NCI-H2029 (cell line): ENCODE data around the gene RTN4RL1.

ENCODE experiments used
- DNase-seq: peaks from one replicate; lab custom pipeline; 2025; lab: John Stamatoyannopoulos, UW

RTN4RL1 gene

DNA sequence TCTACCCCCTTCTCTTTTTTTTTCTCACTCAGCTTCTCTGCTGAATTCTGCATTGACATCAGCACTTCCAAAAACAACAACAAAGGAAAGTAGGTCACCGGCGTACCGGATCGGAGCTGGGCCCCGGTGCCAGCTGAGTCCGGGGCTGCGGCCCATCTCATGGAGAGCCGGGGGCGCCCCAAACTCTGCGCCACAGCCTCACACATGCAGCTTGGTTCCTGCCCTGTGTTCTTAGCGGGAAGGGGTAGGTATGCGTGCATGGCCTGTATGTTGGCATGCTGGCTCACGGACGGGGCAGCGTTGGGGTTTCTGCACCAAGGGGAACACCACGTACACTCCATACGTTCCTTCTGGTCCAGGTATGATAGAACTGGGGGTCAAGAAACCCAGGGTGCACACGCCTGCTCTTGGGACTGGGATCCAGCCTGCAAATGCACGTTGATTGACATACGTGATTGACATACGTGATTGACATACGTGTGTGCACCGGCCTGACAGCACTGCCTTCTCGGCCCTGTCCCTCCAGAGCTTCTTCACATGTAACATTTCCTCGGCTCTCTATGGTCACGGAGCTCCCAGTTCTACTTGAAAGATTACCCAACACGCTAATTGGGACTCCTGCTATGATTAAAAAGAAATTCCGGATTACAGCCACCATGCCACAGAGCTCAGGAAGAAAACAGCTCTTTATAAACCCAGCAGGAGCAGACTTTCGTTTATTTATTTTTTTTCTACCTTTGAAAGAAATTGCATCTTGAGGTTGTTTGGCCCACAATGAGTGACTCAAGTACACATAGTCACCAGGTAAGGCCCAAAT, 106.6 kb downstream of the RTN4RL1 start:
- no peak for DNase-seq

DNA sequence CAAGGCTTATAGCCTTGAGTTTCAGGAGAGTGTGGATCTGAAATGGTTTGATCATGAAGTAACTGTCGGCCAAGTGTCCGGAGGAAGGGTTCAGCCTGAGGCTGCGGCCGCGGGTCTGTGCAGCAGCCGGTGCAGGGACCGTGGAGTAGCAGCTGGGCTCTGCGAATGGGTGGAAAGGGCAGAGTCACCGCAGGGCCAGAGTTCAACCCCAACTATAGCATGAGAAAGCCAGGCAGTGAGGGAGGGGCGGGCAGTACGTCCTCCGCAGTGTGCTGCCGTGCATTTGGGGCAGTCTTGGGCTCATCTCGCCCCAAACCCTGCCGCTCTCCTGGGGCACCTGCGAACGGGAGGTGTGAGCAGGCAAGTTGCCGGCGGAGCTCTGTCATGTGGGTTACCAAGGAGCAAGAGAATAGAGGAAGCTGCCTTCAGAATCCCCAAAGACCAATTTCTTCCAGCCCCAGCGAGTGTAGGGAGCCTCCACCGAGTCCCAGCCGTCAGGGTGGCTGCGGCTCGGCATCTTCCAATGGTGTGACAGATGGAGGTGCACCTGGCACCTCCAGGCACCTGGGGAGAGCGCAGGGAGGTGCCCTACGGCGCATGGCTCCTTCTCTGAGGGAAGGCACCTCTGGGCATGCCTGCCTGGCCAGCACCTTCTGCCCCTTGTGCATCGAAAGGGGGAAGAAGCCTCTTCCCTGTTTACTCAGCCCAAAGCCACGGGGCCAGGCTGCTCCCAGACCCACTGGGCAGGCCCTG, 108.0 kb downstream of the RTN4RL1 start:
- DNase-seq: no peak

DNA sequence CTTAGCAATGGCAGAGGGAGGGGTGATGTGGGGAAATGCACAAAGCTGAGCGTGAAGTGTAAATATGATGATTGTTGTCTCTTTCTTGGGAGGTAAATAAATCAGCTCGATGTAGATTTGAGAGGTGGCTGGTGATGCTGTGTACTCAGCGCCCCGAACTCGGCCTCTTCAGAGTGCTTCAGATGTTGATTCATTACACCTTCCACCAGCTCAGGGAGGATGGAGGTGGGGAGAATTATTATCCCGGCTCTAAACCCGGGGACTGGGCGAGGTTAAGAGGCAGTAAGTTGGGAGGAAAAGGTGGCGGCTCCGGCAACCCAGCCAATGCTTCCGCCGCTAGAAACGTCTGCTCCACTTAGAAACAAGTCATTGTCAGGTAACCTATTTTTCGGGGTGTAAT, 108.8 kb downstream of the RTN4RL1 start:
- DNase-seq: no peak

DNA sequence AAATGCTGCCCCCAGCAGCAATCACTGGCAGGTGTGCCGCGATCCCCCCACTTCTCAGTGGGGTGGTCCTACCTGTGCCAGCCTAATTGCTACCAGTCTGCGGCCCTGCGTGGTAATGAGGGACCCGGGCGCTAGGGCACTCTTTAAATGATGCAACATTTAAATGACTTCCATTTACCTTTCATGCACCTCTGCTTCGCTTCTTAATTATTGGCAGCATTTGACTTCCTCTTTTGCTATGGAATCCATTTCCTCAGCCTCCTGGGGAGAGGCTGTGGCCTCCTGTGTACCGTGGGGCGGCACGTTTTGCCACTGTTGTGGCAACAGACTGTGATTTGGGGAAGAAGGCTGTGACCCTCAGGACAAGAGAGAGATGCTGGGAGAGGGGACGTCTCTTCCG, 109.2 kb downstream of the RTN4RL1 start:
- DNase-seq: no peak

DNA sequence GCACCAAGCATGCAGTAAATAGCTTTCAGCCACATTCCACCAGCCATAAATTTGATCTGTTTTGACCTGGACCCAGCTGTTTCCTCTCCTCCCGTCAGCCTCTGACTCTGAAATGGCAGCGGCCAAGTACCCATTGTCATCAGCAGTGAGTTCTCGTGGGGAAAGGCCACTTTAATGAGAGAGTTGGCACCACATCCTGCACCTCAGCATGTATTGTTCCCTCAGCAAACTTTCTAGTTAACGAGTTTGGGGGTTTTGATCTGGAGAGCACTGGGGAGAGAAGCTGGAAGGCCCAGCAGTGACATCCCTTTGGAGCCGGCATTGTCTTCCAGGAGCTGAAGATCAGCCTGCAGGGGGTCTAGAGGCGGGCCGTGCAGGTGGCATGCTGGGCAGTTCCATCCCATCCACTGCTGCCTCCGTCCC, 110.5 kb downstream of the RTN4RL1 start:
- DNase-seq: no peak

DNA sequence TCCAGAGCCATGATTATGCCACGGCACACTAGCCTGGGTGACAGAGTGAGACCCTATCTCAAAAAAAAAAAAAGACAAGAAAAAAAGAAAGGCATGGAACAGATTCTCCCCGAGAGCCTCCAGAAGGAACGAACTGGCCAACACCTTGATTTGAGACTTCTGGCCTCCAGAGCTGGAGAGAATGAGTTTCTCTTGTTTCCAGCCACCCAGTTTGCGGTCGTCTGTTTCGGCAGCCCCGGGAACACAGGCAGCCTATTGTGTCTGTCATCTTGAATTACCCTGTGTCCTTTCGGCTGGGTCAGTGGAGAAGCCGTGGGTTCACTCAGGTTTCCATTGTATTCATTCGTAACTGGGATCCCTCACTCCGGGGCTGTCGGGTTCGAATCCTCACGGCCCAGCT, 111.4 kb downstream of the RTN4RL1 start:
- DNase-seq: no peak

DNA sequence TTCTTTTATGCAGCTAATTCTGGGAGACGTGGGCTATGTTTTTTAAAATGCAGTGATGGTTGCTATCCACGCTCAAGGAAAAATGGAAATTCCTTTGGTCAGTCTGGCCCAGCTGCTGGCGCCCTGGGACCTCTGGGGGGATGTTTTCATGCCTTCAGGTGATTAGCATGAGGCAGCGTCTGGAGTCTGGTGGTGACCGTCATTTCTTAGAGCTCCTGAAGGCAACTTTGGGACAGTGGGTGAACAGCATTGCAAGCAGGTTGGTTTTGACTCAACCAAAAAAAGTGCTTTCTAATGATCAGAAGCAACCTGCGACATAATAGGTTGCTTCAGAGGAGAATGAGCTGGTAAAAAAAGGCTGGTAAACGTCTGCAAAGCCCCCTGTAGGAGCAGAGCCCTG, 113.0 kb downstream of the RTN4RL1 start:
- DNase-seq: no peak

DNA sequence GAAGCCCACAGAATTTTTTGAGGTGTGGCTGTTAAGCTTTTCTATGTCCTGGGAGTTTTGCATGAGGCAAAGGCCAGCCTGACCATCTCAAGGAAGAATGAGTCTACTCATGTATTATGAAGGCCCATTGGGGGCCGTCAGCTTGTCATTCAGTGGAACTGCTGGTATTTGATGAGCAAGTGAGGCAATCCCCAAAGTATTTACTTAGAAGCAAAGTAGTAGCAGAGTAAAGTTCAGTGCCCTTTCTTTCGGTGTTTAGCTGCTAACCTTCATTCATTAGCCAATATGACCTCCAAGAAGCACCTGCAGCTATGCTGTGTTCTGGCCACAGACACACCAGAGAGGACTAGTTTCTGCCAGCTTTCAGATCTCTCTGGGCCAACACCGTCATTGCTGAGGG, 115.1 kb downstream of the RTN4RL1 start:
- no peak for DNase-seq

DNA sequence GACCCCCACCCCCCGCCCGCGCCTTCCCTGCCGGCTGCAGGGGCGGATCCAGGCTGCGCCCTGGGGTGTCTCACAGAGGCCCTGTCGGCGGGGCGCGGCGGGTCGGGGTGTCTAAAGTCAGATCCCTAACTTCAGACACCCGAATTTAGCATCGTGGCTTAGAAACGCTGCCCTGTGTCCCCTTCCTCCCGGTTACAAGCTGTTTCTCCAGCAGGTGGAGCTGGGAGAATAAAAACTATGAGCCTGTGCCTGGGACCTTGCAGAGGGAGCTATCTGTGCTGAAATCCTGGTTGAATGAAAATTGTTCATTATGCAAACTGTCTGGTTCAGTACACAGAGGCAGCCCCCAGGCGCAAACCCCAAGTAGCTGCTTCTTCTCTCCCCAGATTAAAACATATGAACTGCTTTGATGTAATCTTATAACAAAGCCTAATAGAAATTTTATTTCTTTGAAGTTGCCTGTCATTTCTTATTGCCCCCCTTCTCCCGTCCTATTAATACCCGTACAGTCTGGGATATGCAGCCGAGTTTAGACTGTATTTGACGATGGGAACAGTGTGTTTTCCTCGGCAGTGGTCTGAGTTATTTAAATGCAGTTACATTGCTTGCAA, 116.3 kb downstream of the RTN4RL1 start:
- DNase-seq: peak; percentile 23

DNA sequence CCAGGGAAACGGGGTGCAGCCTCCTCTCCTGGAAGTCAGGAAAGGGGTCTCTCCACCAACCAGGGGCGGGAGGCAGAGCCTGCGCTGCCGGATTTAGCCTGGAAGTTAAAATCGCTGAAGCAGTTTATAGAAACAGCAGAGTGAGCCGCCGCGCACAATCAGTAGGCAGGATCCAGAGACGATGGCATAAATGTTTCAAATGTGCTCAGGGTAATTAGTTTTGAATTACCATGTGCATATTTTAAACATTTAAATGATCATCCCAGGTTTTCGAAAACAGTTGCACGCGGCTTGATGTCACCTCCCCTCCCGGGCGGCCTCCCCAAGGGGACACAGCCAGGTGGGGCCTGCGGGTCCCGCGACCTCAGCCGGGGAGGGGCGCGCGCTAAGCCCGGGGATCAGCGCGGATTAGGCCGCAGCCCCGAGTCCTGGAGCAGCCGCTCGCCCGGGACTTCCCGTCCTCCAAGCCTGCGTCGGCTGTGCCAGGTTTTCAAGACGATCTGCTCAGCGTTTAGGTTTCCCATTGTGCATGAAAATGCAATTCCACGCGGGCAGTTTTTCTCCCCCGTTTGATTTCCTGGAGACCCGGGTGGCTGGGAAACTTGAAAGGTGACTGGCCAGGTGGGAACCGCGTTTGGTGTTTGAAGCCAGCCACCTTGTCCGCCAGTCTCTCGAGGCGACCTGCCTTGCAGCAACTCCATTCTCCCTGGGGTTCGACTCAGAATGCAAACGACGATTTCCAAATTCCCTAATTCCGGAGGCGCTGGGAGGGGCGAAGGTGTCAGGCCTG, 117.0 kb downstream of the RTN4RL1 start:
- DNase-seq: no peak

DNA sequence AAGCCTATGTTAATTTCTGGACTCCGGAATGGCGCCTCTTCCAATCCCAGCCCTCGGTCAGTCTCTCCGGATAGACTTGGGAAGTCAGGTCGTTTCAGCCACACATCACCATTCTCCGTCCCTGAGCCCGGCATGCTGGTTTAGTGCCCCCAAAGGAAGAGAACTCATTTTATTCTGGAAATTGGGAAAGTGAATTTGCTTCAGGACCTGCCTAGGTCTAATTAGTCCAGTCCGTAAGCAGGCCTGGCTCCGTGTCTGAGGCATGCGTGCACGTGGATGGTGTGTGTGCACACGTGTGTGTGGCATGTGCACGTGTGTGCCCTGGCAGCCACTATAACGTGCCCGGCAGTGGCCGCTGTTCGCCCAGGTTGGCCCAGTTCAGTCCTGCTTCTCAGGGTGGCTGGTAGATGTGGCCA, 117.9 kb downstream of the RTN4RL1 start:
- DNase-seq: no peak

DNA sequence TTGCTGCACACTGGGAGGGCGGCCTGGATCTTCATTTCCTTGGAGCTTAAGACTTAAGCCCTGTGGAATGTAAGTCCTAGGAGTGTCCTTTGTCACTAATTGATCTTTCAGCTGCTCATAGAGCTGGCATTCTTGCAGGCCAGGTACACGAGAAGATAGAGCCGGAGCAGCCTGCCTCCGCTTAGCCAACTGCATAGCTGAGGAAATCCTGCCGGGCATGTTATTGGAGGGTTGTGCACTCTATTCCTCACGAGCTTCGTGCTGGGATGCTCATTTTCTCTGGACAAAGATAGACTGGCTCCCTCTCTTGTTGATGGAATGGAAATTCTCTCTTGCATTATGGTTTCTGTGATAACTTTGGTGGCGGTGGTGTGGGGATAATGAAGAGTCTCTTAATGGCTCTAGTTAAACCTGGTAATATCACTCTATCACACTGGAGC, 118.5 kb downstream of the RTN4RL1 start:
- no peak for DNase-seq

DNA sequence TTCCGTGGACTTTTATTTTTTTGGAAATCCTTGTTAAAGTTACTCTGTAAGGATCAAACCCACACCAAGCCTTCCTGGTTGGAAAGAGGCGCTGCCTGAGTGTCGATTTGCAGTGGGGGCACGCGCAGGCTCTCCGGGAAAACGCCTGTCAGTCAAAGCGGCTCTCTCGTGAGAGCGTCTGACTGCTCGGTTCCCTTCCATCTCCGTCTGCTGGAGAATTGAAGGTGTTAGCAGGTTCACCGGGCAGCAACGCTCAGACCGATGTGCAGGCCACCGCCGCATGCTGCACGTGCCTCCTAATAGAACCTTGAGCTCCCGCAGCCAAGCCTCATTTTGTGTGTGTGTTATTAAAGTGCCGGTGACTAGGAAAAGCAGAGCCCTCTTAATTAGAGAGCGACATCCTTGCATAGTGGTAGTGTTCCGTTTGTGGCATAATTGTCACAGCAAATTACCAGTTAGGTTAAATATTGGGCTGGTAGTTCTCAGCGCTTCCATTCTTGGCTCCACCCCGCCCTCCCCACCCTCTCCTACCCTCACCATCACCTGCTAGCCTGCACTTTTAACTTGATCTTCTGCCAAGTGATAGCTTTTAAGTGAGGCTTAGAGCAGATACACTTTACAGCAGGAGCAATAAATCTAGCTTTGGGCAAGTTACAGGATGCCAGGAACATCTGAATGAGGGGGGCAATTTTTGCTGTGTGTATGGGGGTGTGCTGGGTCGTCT, 119.8 kb downstream of the RTN4RL1 start:
- peak; percentile 29 for DNase-seq

DNA sequence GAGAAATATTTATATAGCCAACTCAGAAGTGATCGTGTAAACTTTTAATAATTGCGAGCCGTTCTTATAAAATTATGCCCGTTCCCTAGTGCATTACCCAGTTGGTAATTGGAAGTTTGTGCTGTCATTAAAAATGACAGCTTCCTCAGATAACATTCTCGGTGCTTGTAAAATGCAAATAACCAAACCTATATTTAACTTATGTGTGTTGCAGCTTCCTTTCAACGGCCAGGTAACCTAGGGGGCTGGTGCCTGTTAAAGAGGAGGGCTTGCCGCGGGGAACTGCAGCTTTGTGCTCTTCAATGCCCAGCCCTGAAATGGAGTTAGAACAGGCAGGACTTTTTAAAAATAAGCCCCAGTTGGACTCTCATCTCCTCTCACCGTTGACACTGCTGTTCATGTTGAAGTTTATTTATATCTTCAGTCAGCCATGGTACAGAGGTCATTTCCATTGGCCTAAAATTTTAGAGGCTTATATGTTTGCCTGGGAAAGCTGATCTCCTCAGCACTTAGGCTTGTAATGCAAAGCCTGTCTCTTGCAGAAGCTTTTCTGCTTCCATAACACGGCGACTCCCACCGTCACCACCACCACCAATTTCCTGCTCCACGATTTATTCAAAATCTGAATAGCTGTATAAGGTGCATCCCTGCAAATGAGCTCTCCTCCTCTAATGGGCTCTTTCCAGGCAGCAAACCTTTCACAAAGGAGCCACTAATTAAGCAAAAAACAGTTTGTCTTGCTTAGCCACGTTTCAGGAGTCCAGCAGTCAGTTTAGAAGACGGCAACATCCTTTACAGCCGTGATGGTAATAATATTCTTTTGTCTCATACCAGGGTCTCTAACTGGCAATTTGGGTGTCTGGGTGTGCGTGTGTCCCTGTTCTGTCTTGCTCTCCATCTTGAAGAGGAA, 120.6 kb downstream of the RTN4RL1 start:
- DNase-seq: no peak

DNA sequence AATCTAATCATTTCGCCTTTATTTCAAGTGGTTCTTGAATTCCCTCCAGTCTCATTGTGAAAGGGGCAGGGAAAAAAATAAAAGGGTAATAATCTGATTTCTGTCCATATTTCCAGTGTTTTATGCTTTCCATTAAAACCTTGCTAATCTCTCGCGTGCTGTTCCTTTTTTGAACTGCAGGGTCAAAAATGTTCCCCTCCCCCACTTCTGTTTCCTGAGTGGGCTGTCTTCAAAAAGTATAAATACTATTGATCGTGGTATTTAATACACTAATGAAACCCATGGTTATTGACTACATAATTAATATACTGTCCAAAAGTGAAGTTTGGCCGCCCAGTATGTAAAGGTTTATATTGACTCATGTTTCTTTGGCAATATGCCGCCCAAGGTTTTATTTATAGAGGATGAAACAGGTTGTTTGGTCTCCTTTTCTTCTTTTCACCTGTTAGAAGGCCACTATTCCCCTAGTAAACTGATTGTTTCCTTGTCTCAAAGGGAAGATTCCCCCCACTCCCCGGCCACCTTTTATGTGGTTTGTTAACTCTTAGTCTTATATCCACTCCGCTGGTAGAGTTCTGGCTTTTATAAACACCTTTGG, 125.6 kb downstream of the RTN4RL1 start:
- DNase-seq: no peak

DNA sequence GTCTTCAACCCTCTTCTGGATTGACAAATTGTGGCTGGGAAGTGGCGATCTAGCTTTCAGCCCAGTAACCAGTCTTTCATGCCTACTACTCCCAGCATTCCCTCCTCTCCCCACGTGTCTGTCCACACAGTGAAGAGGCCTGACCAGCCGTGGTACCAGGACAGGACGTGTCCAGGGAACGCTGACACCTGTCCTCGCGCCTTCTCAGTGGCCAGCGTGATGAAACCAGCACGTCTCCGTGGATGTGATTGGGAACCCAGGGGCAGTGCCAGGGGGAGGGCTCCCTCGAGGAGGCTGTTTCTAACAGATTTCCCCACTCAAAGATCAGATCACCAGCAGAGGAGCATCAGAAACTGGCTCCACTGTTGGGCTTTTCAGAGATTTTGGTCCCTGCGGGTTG, 126.3 kb downstream of the RTN4RL1 start:
- no peak for DNase-seq

DNA sequence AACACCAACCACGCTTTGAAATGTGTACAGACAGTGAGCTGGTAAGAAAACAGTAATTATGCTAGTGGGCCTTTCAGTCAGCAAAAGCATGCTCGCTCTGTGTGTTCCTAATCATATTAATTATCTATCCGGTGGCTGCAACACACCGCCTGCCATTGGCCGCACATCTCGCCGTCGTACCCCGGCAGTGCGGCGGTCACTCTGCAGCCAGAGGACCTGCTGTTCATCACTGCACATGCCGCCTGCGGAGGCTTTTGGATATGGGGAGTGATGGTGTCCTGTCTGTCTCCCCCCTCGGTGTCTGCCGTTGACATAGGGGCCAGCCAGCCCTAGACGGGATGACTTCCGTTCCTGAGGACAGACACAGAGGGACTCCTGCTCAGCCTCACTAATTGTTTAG, 126.8 kb downstream of the RTN4RL1 start:
- no peak for DNase-seq

DNA sequence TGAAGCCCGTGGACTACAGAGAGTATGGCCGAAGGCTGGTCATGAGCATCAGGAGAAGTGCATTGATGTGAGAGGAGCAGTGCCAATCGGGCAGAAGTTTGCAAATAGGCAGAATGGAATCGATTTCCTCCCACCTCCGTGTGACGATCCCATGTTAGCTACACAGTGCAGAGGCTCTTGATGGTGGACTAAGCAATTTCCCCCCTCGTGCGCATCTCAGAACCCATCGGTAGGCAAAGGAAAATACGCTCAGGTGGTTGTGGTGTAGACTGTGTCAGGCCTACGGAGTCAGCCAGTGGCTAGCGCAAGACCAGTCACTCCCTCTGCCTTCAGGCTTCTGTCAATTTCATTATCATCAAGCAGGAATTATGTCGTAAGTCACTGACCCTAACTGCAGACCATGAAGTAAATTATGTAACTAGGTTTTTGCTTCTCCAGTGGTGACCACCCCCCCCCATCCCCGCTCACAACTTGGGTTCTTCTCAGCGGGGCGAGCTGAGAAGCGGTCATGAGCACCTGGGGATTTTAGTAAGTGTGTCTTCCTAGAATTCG, 128.0 kb downstream of the RTN4RL1 start:
- DNase-seq: no peak

DNA sequence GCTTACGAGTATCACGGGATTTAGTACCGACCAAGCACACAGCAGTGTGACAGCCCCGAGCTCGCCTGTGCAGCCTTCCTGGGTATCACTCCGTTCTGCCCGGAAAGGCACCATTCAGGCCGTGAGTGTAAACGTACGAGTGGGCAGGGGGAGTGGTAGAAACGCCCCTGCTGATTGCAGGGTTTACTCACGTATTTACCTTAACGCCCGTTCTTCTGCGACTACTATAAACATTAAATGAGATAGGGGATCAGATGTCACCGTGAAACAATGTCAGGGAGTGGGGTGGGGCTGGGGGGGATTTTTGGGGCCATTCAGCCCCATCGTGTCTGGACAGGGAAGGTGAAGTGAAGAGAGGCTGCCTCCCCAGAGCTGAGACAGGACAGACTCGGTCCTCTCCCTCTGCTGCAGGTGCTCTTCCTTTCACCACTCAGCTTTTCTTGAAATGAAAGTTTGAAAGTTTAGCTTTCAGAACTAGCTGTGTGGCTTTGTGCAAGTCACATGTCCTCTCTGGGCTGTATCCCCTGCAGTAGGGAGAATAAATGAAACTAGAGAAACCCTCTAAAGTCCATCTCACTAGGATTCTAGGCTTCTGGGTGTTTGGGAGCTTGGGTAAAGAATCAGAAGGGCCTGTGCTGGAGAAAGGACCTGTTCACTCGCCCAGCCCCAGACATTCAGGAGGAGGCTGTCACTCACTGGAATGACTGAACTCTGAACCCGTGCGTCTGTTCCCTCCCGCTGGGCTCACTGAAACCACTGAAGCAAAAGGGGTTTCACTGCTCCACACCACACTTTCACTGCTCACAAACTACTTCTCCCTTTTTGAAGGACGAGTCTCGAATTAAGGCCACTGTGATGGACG, 128.7 kb downstream of the RTN4RL1 start:
- DNase-seq: no peak
